ENCODE results near the gene PID1.
"Not testable (repeated sequence)": the region's sequence is repeated elsewhere in the genome, so short reads cannot be mapped to it uniquely, and the experiment has no call there.

The PID1 gene

DNA sequence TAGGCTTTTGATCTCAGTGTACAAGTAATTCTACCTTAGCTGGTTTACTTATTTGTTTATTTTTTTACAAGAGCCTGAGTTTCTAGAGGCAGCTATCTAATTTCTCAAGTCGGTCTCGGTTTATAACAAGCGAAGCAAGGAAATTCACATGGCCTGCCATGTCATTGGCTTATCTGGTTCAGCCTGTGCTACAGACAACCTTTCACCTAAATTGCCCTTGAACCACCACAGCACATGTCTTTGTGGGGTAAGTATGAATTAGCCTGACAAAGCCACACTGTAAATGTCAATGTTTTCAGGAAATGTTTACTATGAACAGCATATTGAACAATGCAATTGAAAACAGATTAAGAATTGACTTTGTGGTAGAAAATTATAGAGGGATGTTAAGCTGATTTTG is 167.1 kb downstream of the PID1 start:
- DNase-seq, result no peak

GRCh38 chr2:229101314-229101713 is 169.8 kb downstream of the PID1 start:
- DNase-seq, result no peak

- no peak for DNase-seq
Observed at GRCh38 chr2:229099231-229099630, 171.9 kb downstream of the PID1 start.

- no peak for DNase-seq
Observed at GRCh38 chr2:229098801-229099200, 172.3 kb downstream of the PID1 start.

DNA sequence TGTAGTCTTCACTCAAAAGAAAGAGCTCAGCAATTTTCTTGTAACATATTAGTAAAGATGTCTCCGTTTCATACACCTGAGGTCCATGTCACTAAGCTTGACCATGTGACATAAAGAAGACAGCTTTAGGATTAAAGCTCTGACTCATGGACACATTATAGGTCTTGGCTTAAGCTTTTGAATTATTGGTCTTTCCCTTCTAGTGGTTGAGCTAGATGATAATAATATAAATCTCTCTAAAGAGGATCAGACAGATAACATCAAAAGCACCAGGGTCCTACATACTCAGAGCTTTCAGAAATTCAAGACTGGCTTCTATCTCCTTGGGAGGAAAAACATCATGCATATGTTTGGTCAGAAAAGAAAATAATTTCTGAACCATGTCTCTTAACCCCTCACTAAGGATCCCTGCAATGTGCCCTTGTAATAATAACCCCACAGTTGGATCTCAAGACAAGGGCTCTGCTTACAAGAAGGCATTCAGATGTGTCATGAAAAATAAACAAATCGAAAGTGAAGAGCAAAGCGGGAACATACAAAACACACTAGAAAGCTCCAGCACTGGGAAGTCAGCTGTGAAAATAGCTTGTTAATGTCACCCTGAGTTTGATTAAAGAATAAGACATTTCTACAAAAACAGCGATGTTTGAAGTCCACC is 174.5 kb downstream of the PID1 start:
- no peak for DNase-seq

GRCh38 chr2:229095472-229095871 is 175.6 kb downstream of the PID1 start:
- DNase-seq, result no peak

DNA sequence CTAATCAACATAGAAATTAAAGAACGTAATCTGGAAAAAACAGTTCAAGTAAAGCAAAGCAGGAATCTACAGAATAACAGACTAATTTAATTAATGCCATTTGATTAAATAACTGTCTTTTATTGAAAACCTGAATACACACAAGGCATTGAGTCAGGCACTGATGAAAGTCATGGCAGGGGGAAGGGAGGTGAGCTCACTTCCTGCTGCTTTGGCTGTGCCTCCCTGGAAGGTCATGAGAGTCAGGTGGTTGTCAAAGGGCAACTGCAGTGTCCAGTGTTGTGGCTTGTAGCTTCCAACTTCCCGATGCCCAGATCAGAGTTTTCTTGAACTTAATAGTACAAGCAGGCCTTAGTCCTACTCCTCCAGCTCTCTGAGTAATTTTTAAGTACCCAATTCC is 180.9 kb downstream of the PID1 start:
- DNase-seq, result no peak

- no peak for DNase-seq
Observed at GRCh38 chr2:229089776-229090175, 181.3 kb downstream of the PID1 start.

- DNase-seq, result no peak
Observed at GRCh38 chr2:229088966-229089700, 182.0 kb downstream of the PID1 start.

DNA sequence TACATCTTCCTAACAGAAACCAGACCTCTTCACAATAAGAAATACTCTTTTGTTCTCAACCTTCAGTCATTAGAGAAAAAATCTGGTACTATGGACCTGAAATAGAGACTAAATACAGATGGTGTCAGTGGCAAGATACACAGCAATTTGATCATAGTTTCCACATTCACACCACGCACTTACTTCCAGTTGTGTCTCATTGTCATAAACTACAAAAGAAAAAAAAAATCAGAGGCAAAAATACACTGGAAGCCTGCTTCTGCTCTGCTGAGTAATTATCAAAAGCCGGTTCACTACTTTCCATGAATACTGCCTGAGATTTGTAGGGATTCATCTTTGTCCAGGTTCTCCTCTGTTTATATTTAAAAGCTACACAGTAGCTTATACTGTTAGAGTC is 182.6 kb downstream of the PID1 start:
- no peak for DNase-seq

GRCh38 chr2:229087843-229088516 is 183.1 kb downstream of the PID1 start:
- DNase-seq, result no peak

DNA sequence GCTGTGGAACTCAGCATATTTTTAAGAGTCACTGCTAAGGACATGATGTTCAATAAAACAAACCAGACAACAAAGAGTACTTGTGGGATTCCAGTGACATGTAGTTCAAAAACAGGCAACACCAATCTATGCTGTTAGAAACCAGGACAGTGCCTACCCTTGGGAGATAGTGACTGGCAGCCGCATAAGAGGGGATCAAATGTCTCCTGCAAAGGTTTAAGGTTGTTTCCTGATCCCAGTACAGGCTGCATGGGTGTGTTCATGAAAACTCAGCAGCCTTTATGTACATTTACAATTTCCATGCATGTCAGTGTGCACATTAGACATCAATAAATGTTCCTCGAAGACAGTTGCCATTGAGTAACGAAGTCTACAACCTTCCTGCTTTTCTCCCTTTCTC is 183.8 kb downstream of the PID1 start:
- DNase-seq, result no peak

GRCh38 chr2:229085439-229085838 is 185.6 kb downstream of the PID1 start:
- DNase-seq, result no peak

- DNase-seq, result no peak
Observed at GRCh38 chr2:229084447-229084846, 186.6 kb downstream of the PID1 start.

DNA sequence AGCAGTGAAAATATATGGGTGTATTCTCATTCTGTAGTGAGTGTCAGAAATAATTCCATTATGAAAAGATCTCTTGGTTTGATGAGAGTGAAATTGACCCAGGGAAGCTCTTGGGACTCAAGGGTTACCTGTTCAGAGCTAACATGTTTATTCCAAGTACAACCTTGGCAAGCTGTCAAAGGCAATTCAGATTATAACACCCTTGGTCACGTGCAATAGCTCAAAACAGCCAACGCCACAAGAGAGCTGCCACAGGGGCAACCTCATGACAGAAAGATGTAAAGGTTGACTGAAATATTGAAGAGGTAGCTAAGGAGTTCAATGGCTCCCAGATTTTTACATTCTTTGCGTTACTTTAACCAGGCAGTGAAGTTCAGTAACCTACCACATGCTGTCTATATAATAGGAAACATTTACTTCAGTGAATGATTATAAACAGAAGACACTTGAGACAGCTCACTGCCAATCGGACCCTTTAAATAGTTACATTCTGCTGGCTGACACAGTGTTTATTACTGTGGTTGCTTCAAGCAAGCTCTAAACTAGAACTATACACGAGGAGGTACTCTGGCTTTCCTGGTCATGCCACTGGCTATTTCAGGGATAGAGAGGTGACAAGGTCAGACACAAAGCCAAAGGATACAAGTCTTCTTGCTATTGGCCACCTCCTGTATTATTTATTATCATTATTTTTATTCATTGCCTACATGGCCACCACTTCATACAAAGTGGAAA is 187.3 kb downstream of the PID1 start:
- no peak for DNase-seq

DNA sequence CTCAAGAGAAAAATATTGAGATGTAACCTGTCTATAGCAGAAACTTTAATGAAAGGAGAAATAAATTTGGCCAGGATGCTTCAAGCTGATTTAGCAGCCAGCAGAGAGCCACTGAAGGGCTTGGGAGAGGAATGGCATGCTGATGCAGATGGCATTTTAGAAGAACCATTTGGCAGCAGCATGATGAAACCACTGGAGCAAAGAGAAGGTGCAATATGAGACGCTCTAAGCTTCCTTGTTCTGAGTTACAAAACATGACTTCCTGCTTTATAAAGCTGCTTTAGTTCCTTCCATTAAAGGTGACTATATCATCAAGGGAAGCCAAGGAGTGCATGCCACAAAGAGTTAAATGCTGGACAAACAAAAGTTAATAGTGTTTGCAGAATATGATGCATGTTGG is 189.7 kb downstream of the PID1 start:
- DNase-seq, result no peak

- DNase-seq, result no peak
Observed at GRCh38 chr2:229080172-229080571, 190.9 kb downstream of the PID1 start.

GRCh38 chr2:229076886-229077285 is 194.2 kb downstream of the PID1 start:
- not testable (repeated sequence) for DNase-seq

DNA sequence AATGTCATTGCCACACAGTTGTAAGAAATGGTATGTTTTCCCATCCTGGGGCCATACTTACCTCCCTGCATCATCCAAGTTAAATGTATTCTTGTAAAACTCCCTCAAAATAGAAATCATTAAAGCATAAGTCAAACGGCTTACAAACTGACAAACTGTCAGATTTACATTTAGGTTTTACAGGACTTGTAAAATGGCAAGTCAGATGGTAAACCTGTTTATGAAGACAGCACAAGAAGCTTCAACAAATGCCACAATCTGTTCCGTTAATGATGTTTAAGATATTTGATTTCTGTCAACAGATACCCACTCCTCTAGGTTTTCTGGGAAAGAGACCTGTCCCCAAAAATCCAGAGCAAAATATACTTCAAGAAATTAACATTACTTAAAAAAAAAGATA is 197.2 kb downstream of the PID1 start:
- DNase-seq, result no peak

GRCh38 chr2:229071292-229071976 is 199.7 kb downstream of the PID1 start:
- no peak for DNase-seq

DNA sequence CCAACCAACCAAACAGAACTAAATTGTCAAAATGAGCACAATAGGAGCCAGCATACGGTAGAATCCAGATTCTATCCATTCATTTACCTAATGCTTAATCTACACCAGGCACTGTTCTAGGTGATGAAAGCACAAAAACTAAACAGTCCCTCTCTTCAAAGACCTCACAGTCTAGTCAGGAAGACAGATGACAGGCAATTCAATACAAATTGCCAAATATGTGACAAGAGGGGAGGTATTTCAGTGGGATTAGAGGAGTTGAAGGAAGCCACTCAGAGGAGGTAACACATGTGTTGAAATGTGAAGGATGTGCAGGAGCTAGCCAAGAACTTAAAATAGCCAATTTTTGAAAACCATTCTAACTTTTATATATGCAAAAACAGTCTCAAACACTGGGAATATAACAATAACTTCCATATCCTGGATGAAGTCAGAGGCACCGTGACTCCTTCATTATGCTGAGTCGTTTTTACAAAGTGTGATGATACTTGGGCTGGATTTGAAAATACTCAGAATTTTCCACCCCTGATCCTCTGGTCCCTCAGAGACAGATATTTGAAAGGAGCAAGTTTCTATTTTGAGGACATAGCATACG is 204.9 kb downstream of the PID1 start:
- no peak for DNase-seq

DNA sequence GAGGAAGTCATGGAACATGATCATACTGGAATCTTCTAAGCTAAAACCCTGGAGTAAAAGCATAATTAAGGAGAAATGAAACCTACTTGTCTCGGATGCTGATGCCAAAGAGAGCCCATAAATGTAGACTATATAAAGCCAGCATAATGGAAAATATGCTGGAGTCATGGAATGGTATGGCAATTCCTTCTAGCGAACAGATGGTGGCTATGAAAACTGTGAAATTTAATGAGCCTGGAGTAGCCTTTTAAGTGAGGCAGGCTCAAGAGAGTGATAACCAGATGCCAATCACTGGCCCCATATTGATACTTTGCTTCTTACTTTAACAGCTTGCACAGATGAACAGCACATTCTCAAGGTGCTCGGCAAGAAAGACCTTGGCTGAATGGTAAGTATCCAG is 206.3 kb downstream of the PID1 start:
- no peak for DNase-seq

Measured in T1000 (cell line).